PC-3 (cell line): ENCODE results near the gene PIGM.

Experiments
- EZH2 ChIP-seq: fragments of 300-600 bp; sonication (generic); IDR thresholded peaks from one replicate; pipeline ENCODE4 v1.6.1; 2017; ENCODE audit warnings: antibody characterized with exemption, mild to moderate bottlenecking, low read length; ENCODE audit not compliant: unreplicated experiment
- EZH2phosphoT487 ChIP-seq: fragments of 300-600 bp; sonication (generic); IDR thresholded peaks from 2 replicates; pipeline ENCODE4 v1.6.1; 2018; ENCODE audit warnings: mild to moderate bottlenecking, antibody characterized with exemption, low read length, borderline replicate concordance
- TF ChIP-seq, protein P1 (sequence below): fragments of 300-600 bp; sonication (generic); conservative IDR thresholded peaks from 2 replicates; pipeline ENCODE4 v1.5.1; 2017; ENCODE audit warnings: antibody characterized with exemption, low read depth, mild to moderate bottlenecking, low read length

DNA sequence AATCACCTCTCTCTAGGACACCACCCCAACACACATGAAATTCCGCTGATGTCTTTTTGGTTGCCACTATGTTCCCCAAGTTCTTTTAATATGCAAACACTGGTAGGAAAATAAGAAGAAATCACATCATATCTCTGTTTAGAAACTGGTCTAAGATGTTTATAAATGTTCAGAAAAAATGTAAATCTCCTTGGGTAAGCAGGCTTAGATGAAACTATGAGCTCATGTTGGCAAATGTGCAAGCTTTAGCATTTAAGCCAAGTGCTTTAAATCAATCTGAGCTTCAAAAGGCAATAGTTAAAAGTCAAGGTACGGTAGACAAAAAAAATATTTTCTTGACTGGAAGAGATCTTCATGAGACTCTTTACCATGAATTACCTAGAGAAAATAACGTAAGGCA lies 52.5 kb downstream of the PIGM start:
- TF ChIP-seq, protein P1, sequence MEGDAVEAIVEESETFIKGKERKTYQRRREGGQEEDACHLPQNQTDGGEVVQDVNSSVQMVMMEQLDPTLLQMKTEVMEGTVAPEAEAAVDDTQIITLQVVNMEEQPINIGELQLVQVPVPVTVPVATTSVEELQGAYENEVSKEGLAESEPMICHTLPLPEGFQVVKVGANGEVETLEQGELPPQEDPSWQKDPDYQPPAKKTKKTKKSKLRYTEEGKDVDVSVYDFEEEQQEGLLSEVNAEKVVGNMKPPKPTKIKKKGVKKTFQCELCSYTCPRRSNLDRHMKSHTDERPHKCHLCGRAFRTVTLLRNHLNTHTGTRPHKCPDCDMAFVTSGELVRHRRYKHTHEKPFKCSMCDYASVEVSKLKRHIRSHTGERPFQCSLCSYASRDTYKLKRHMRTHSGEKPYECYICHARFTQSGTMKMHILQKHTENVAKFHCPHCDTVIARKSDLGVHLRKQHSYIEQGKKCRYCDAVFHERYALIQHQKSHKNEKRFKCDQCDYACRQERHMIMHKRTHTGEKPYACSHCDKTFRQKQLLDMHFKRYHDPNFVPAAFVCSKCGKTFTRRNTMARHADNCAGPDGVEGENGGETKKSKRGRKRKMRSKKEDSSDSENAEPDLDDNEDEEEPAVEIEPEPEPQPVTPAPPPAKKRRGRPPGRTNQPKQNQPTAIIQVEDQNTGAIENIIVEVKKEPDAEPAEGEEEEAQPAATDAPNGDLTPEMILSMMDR: no peak
- no peak for TF ChIP-seq EZH2
- no peak for TF ChIP-seq EZH2phosphoT487
